HFF-Myc (cell line): ENCODE results near the gene MNAT1.
A peak's percentile ranks its signal among the peaks of the same experiment; 100 is the strongest.

ENCODE experiments used
- DNase-seq: peaks from one replicate; pipeline ENCODE4 v3.0.0-alpha.2; 2011; ENCODE audit warnings: low read depth; ENCODE audit errors: extremely low read depth
- H3K4me3 ChIP-seq: replicated peaks from 2 replicates; pipeline ENCODE4 v1.5.1; 2011; ENCODE audit warnings: low read depth, mild to moderate bottlenecking, control low read depth, low read length
- CTCF ChIP-seq: IDR thresholded peaks from 2 replicates; pipeline ENCODE4 v1.5.1; 2012; ENCODE audit warnings: mild to moderate bottlenecking, low read depth, low read length, control low read depth; ENCODE audit errors: missing control alignments

The MNAT1 gene

GRCh38 chr14:60800409-60800808, 65.8 kb downstream of the MNAT1 start:
- DNase-seq: no peak
- TF ChIP-seq CTCF: no peak
- H3K4me3 ChIP-seq: no peak overlapping the region

- no peak for DNase-seq
- no peak for TF ChIP-seq CTCF
- no peak overlapping the region for H3K4me3 ChIP-seq
These were observed 69.3 kb downstream of the MNAT1 start for GRCh38 chr14:60803871-60804270.

- H3K4me3 ChIP-seq: no peak overlapping the region
- TF ChIP-seq CTCF: no peak
- peak; percentile 44 for DNase-seq
These were observed 71.4 kb downstream of the MNAT1 start for GRCh38 chr14:60805841-60806430.

DNA sequence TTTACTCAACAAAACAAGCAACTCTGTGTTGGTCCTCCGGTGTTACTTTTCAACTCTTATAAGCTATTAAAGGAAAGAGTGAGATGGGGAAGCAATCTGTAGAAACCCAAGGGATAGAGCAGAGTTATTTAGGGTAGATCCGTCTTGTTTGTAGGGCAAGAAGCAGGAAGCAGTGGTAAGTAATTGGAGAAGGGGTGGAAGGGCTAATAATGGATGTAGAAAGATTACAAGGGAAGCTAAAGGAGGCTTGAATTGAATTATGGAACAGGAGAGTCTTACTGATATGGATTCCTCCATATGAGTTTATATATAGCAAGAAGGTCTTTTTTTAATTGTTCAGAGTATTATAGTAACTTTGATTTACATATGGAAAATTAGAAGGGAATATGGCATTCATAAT, 72.7 kb downstream of the MNAT1 start:
- no peak overlapping the region for H3K4me3 ChIP-seq
- TF ChIP-seq CTCF: no peak
- DNase-seq: no peak

GRCh38 chr14:60807971-60808370, 73.4 kb downstream of the MNAT1 start:
- TF ChIP-seq CTCF: no peak
- DNase-seq: no peak

GRCh38 chr14:60812987-60813386, 78.4 kb downstream of the MNAT1 start:
- no peak for TF ChIP-seq CTCF
- no peak overlapping the region for H3K4me3 ChIP-seq
- DNase-seq: no peak

More at GRCh38 chr14:60807971-60808370, 73.4 kb downstream of the MNAT1 start:
- no peak overlapping the region for H3K4me3 ChIP-seq

GRCh38 chr14:60815371-60815770, 80.8 kb downstream of the MNAT1 start:
- peak; percentile 21 for DNase-seq
- TF ChIP-seq CTCF: no peak
- H3K4me3 ChIP-seq: no peak overlapping the region
